Kidney epithelial cell (primary cell): ENCODE data around the gene FTO. TPM values are rescaled to one million over a fixed set of nuclear protein-coding genes. Genes with fewer than 3 reads are reported as not detected.

Experiments used
- DNase-seq: peaks from one replicate; pipeline ENCODE4 v3.0.0-alpha.2; 2010; ENCODE audit warnings: low read depth
- H3K27me3 ChIP-seq: 2 replicates; pipeline ENCODE4 v1.6.0; 2011; ENCODE audit warnings: low read length; ENCODE audit not compliant: control insufficient read depth, insufficient read depth
- H3K36me3 ChIP-seq: 2 replicates; pipeline ENCODE4 v1.5.1; 2011; ENCODE audit warnings: low read length; ENCODE audit not compliant: control insufficient read depth, insufficient read depth
- H3K4me3 ChIP-seq: 2 replicates; pipeline ENCODE4 v1.5.1; 2011; ENCODE audit warnings: low read depth, mild to moderate bottlenecking, control low read depth, low read length
- total RNA-seq: library from RNA; depleted of rRNA; stranded (reverse); fragments of >200 nt; gene quantifications from 2 replicates; pipeline ENCODE4 v1.2.3, GENCODE V29; 2015
- TF ChIP-seq, protein P1 (sequence below): IDR thresholded peaks from 2 replicates; pipeline ENCODE4 v1.5.1; 2011; ENCODE audit warnings: mild to moderate bottlenecking, moderate library complexity, low read length, control low read depth, inconsistent platforms; ENCODE audit not compliant: insufficient read depth, poor library complexity, severe bottlenecking

The FTO gene
- total RNA-seq, 1 donor from 2014 or later, result 66.9 TPM

DNA sequence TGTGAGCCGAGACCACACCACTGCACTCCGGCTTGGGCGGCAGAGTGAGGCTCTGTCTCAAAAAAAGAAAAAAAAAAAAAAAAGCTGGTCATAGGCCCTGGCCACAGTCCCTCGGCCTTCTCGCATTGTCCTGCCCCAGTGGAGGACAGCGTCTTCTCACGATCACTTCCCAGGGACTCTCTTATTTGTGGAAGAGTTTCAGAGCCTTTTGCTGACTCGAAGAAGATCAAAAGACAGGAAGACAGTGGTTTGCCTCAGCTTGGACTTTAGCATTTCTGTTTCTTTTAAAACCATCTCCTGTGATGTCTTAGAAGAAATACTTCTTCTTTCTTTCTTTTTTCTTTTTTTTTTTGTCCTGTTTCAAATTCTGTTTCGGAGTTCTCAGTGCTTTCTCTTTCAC is 210.0 kb downstream of the FTO start:
- DNase-seq, result no peak
- H3K36me3 ChIP-seq, result no peaks in the 10 kb centered on the region
- TF ChIP-seq, protein P1, sequence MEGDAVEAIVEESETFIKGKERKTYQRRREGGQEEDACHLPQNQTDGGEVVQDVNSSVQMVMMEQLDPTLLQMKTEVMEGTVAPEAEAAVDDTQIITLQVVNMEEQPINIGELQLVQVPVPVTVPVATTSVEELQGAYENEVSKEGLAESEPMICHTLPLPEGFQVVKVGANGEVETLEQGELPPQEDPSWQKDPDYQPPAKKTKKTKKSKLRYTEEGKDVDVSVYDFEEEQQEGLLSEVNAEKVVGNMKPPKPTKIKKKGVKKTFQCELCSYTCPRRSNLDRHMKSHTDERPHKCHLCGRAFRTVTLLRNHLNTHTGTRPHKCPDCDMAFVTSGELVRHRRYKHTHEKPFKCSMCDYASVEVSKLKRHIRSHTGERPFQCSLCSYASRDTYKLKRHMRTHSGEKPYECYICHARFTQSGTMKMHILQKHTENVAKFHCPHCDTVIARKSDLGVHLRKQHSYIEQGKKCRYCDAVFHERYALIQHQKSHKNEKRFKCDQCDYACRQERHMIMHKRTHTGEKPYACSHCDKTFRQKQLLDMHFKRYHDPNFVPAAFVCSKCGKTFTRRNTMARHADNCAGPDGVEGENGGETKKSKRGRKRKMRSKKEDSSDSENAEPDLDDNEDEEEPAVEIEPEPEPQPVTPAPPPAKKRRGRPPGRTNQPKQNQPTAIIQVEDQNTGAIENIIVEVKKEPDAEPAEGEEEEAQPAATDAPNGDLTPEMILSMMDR, result no peak
- H3K27me3 ChIP-seq, result no peaks in the 10 kb centered on the region
- H3K4me3 ChIP-seq, result no peak overlapping the region

DNA sequence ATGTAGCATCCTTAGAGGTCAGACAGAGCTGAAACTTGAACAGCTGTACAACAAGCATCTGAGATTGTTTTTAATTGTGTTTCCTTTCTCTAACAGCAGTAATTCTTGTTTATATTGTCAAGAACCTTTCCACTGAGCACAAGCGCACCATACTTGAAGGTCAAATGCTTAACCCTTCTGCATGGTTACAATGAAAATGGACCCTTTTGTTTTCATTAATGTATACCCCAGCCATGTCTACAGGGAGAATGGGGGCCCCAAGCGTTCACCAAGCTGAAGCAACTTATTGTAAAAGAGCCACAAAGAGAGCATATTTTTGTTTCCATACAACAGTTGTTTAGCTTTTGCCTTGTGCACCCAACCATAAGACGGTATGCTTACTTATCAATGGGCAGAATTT is 210.8 kb downstream of the FTO start:
- no peak overlapping the region for H3K4me3 ChIP-seq
- no peaks in the 10 kb centered on the region for H3K36me3 ChIP-seq
- no peak for DNase-seq
- no peaks in the 10 kb centered on the region for H3K27me3 ChIP-seq
- TF ChIP-seq, protein P1, result no peak

DNA sequence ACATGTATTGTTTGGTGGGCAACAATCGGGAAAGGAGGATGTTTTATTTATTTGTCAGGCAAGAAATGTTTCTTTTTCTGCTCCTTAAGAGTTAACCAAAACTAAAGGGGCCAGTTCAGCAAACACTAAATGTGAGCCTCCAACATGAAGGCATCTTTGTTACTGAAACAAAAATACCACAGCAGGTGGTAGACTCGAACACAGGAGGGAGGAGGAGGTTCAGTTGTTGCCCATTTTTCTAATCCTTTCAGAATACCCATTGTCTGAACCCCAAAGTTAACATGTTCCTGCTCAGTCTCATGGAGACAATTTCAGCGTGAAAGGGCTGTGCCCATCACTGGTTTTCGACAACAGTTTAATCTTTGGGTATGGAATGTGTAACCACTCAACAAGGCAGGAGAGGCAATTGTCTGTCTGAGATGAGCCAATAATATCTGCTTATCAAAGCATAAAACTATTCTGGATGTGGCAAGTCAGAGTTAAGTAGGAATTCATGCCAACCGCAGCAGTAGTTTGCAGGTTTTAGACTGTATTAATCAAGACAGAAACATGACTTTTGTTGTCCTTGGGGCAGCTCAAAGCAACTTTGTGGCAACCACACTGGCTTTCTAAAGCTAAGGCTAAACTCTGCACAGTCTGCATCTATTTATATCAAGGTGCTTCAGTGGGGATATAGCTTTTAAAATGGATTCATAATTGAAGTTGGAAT is 211.7 kb downstream of the FTO start:
- TF ChIP-seq, protein P1, result no peak
- no peaks in the 10 kb centered on the region for H3K36me3 ChIP-seq
- DNase-seq, result no peak
- no peaks in the 10 kb centered on the region for H3K27me3 ChIP-seq
- no peak overlapping the region for H3K4me3 ChIP-seq

DNA sequence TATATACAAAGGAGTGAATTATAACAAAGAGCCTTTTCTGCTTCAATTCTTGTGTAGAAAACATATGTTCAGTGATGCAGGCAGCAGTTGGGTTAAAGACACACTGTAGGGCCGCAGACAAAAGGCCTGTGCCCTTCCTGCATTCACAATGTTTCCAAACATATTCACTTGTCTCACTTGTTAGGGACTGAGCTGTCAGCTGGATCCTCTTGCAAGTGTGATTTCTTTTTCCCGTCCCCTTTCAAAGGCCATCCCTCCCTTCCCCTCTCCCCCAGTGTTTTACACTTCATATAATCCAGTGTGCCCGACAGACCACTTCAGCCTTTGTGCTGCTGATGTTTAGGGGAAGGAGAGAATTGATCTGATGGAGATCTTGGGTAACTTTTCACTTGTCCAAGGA is 217.0 kb downstream of the FTO start:
- no peak for DNase-seq
- TF ChIP-seq, protein P1, result no peak
- Histone ChIP-seq H3K4me3 (no peak overlapping the region), H3K27me3 (no peaks in the 10 kb centered on the region), H3K36me3 (no peaks in the 10 kb centered on the region)

DNA sequence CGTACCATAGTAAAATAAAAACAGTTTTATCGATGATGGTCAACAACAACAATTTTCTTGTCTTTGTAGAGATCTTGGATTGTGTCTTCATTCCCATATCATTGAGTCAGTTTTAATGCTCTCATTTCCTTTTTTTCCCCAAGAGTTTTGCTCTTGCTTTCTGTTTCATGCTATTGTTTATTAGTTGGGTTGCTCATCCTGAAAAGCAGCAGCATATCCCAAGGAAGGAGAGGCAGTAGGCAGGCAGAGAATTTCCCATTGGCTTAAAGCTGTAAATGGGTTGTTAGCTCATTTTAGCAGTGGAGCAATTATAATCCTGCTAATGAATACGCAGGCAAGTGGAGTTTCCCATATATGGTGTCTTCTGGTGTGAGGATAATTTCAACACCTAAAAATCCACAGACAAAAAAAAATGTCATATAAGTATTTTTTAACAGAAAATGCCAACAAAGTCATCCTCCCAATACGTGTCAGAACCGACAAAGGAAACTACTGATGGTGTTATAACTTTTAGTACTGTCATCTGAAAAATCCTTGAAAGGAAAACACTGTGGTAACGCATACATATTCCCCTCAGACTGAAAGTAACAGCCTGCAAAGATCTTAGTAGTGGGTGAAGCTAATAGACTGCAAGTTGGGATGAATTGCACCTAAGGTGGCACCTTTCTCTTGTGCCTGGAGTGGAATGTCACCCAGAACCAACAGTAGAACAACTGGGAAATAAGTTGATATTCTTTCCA is 218.3 kb downstream of the FTO start:
- no peak overlapping the region for H3K4me3 ChIP-seq
- no peak for DNase-seq
- H3K27me3 ChIP-seq, result no peaks in the 10 kb centered on the region
- H3K36me3 ChIP-seq, result no peaks in the 10 kb centered on the region
- TF ChIP-seq, protein P1, result no peak
